Measurements from ENCODE around the gene ENDOD1. TPM values are rescaled to one million over a fixed set of nuclear protein-coding genes. Genes with fewer than 3 reads are reported as not detected.

Gene ENDOD1
- total RNA-seq, 1 donor from 2014 or later: 47.9 TPM

DNA sequence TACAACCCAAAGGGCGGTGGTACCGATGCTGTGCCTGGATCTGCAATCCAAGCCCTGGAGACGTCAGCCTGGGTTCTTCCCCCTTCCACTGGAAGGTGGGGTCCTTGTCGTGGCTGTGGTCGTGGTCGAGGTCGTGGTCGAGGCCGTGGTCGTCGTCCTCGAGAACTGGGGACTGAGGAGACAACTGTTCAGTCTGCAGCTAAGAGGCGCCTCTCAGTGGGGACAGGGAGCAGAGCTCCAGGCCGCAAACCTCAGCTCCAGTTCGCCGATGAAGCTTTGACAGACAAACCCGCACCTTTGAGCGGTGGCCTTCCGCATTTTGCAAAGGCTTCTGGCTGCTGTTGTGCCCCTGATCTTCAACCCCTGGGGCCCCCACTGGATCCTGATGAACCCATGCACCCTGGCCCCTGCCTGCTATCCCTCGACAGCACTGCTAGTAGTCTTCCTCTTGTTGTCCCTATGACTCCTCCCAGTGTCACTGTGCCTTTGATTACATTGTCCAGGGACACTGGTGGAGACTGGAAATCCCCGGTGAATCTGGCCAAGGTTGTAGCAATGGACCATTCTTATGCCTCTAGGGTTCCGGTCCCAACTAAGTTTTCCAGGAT is 38.9 kb upstream of the ENDOD1 start:
- Histone ChIP-seq H3K27me3 (no peaks in the 10 kb centered on the region), H3K9me3 (no peaks in the 10 kb centered on the region), H3K27ac (no peak overlapping the region), H3K4me1 (no peaks in the 10 kb centered on the region), H3K36me3 (no peaks in the 10 kb centered on the region), H3K4me3 (no peak overlapping the region)
- DNase-seq (ENCODE audit: extremely low spot score in 2 of 2): no peak
- TF ChIP-seq POLR2AphosphoS5 (IDR thresholded peaks at IDR 0.05; ENCODE audit: insufficient read depth in 1 of 2, low read depth in 1 of 2): no peak
- TF ChIP-seq, protein P1, sequence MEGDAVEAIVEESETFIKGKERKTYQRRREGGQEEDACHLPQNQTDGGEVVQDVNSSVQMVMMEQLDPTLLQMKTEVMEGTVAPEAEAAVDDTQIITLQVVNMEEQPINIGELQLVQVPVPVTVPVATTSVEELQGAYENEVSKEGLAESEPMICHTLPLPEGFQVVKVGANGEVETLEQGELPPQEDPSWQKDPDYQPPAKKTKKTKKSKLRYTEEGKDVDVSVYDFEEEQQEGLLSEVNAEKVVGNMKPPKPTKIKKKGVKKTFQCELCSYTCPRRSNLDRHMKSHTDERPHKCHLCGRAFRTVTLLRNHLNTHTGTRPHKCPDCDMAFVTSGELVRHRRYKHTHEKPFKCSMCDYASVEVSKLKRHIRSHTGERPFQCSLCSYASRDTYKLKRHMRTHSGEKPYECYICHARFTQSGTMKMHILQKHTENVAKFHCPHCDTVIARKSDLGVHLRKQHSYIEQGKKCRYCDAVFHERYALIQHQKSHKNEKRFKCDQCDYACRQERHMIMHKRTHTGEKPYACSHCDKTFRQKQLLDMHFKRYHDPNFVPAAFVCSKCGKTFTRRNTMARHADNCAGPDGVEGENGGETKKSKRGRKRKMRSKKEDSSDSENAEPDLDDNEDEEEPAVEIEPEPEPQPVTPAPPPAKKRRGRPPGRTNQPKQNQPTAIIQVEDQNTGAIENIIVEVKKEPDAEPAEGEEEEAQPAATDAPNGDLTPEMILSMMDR (IDR thresholded peaks at IDR 0.05): no peak
- intact Hi-C loops (cut with DNase I): no loop called here

DNA sequence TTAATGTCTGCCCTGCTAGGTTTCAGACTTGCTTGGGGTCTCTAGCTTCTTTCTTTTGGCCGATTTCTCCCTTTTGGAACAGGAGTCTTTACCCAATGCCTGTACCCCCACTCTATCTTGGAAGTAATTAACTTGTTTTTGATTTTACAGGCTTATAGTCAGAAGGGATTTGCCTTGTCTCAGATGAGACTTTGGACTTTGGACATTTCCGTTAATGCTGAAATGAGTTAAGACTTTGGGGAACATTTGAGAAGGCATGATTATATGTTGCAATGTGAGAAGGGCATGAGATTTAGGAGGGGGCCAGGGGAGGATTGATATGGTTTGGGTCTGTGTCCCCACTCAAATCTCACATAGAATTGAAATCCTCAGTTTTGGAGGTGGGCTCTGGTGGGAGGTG is 35.3 kb upstream of the ENDOD1 start:
- no peaks in the 10 kb centered on the region for H3K9me3 ChIP-seq
- H3K27me3 ChIP-seq: no peaks in the 10 kb centered on the region
- H3K27ac ChIP-seq: no peak overlapping the region
- TF ChIP-seq POLR2AphosphoS5 (IDR thresholded peaks at IDR 0.05; ENCODE audit: insufficient read depth in 1 of 2, low read depth in 1 of 2) (no peak), POLR2A (IDR thresholded peaks at IDR 0.05) (no peak)
- TF ChIP-seq, protein P1 (IDR thresholded peaks at IDR 0.05): no peak
- intact Hi-C loops (cut with DNase I): no loop called here
- no peak overlapping the region for H3K4me3 ChIP-seq
- DNase-seq (ENCODE audit: extremely low spot score in 2 of 2): no peak
- H3K4me1 ChIP-seq: no peaks in the 10 kb centered on the region
- no peaks in the 10 kb centered on the region for H3K36me3 ChIP-seq

DNA sequence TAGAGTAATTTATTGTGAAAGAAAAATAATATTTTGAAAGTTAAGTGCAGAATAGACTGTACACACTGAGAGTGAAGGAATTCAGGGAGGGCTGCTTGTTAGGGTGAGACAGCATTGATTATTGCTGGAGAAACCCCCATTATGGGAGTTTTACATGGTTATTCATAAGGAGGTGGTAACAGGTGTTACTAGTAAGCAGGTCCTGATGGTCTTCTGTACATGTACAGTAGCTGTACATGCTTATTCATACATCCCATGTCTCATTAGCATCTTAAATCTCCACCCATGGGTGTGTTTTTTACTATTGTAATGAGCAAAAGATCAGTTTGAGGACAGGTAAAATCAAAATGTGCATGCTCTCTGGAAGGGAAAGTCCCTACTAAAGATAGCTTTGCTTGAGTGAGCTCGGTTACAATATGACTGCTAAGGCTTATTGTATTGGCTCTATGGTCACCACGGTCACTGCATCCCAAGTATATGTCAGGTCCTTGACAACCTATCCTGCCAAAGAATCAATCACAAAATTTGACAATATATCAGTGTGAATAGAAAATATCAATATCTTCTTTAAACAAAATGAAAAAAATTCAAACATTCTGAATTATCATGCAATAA is 34.3 kb upstream of the ENDOD1 start:
- Histone ChIP-seq H3K27ac (no peak overlapping the region), H3K9me3 (no peaks in the 10 kb centered on the region), H3K4me1 (no peaks in the 10 kb centered on the region), H3K27me3 (no peaks in the 10 kb centered on the region), H3K36me3 (no peaks in the 10 kb centered on the region), H3K4me3 (no peak overlapping the region)
- TF ChIP-seq POLR2AphosphoS5 (IDR thresholded peaks at IDR 0.05; ENCODE audit: insufficient read depth in 1 of 2, low read depth in 1 of 2) (no peak), POLR2A (IDR thresholded peaks at IDR 0.05) (no peak)
- TF ChIP-seq, protein P1 (IDR thresholded peaks at IDR 0.05): no peak
- intact Hi-C loops (cut with DNase I): no loop called here
- DNase-seq (ENCODE audit: extremely low spot score in 2 of 2): no peak

DNA sequence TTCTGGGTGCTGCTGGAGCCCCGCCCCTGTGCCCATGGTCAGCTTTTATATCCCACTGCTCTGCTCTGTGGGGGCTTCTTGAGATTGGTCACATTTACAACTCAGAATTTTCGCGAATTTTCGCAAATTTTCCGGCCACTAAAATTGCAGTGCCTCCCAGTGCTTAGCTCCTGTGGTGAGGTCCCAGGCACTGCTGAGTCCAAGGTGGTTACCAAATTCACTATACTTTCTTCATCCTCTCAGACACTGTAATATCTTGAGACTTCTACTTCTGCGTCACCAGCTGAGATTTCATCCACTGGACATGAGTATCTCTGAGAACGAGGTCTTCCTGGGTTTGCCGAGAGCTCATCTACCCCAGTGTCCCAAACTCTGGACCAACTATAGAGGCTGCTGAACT is 31.7 kb upstream of the ENDOD1 start:
- H3K27ac ChIP-seq: no peak overlapping the region
- DNase-seq (ENCODE audit: extremely low spot score in 2 of 2): no peak
- H3K4me3 ChIP-seq: no peak overlapping the region
- H3K9me3 ChIP-seq: no peaks in the 10 kb centered on the region
- TF ChIP-seq POLR2AphosphoS5 (IDR thresholded peaks at IDR 0.05; ENCODE audit: insufficient read depth in 1 of 2, low read depth in 1 of 2): no peak
- TF ChIP-seq POLR2A (IDR thresholded peaks at IDR 0.05): no peak
- TF ChIP-seq, protein P1 (IDR thresholded peaks at IDR 0.05): no peak
- no peaks in the 10 kb centered on the region for H3K27me3 ChIP-seq
- H3K4me1 ChIP-seq: no peaks in the 10 kb centered on the region
- no peaks in the 10 kb centered on the region for H3K36me3 ChIP-seq
- intact Hi-C loops (cut with DNase I): no loop called here

DNA sequence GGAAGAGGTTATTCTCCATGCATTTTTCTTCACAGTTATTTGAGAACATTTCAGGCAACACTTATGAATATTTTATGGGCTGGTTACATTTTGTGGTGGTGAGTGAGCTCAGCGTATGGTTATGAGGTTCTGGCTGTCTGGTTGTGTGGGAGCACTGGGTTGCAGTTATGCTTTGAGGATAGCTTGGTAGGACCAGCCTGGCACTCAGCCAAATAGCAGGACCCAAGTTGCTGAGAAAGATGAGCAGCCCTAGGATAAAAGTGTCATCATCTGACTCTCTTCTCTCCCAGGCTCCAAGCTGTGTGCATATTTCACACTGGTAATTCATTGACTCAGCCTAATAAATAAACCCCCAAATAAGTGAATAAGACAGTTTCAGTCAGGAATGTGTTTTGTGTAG is 31.0 kb upstream of the ENDOD1 start:
- Histone ChIP-seq H3K9me3 (no peaks in the 10 kb centered on the region), H3K4me1 (no peaks in the 10 kb centered on the region), H3K4me3 (no peak overlapping the region), H3K27ac (no peak overlapping the region), H3K36me3 (no peaks in the 10 kb centered on the region), H3K27me3 (no peaks in the 10 kb centered on the region)
- TF ChIP-seq, protein P1 (IDR thresholded peaks at IDR 0.05): no peak
- no peak for TF ChIP-seq POLR2AphosphoS5 (IDR thresholded peaks at IDR 0.05; ENCODE audit: insufficient read depth in 1 of 2, low read depth in 1 of 2)
- TF ChIP-seq POLR2A (IDR thresholded peaks at IDR 0.05): no peak
- no peak for DNase-seq (ENCODE audit: extremely low spot score in 2 of 2)
- intact Hi-C loops (cut with DNase I): no loop called here

All from vagina (tissue), 2 donors.